Amygdala (tissue), 56 donors: ENCODE data around the gene HES1.
"Not testable (repeated sequence)": the region's sequence is repeated elsewhere in the genome, so short reads cannot be mapped to it uniquely, and the experiment has no call there.

Source experiments
- DNase-seq, 56 donors: peaks; one replicate each; lab custom pipeline; 2025; lab: John Stamatoyannopoulos, UW

Gene HES1, protein sequence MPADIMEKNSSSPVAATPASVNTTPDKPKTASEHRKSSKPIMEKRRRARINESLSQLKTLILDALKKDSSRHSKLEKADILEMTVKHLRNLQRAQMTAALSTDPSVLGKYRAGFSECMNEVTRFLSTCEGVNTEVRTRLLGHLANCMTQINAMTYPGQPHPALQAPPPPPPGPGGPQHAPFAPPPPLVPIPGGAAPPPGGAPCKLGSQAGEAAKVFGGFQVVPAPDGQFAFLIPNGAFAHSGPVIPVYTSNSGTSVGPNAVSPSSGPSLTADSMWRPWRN

DNA sequence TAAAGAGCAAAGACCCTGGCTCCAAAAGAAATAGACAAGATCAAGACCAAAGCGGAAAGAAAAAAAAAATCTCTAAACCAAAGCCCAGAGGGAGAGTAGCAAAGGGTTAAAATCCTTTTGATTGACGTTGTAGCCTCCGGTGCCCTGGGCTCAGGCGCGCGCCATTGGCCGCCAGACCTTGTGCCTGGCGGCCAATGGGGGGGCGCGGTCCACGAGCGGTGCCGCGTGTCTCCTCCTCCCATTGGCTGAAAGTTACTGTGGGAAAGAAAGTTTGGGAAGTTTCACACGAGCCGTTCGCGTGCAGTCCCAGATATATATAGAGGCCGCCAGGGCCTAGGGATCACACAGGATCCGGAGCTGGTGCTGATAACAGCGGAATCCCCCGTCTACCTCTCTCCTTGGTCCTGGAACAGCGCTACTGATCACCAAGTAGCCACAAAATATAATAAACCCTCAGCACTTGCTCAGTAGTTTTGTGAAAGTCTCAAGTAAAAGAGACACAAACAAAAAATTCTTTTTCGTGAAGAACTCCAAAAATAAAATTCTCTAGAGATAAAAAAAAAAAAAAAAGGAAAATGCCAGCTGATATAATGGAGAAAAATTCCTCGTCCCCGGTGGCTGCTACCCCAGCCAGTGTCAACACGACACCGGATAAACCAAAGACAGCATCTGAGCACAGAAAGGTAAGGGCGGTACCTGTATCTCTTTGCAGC, at the start of gene HES1:
Gene HES1 (plus strand): TSS at position 343 of the 713 bp plus-strand sequence. CDS start 233 bp downstream, at position 576.
- peak in 51 of 56 donors; percentile 24 to 86 (median 66) for DNase-seq

DNA sequence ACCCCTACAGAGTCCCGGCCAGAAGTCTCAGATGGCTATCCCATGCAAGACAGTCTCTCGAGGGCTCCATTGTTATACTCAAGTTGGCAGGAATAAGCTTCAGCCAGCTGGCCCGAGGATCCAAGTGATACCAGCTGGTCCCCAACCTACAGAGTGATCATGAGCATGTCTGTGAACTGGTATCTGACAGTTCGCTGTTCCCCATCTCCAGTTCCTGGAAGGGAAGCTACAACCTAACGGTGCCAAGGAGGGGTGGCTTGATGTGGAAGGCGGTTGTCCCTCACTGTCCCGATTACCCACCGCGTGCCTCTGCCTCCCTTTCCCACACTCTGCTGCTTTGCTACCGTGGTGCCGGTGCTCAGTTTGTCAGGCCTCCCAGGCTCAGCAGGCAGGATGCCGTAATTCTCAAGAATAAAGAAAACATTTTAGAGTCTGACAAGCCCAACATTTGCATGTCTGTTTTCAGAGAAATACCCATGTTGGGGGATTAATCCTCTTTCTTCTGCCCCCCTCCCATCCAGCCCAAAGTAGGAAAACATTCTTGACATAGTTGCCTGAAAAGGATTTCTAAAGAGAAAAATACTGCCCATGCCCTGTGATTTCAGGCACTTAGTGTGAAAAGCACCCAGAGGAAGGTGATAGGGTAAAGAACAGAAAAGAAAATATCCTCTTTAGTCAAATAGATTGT, 49.4 kb upstream of the HES1 start:
- no peak for DNase-seq

DNA sequence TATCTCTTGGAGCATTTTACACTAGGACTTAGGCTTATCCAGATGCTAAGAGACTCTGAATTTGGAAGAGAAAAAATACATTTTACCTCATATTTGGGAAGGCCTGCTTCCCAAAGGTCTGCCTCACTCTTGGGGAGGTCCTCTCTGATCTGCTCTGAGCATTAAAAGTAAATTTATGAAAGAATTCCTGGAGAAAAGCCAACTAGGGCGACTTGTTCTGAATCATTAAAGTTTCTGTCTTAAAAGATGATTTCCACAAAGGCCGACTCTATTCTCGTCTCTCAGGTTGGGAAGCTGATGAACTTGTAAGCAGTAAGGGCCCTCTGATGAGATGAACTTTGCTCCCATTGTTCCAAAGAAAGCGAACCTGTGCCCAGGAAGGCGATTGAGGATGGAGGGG, 48.7 kb upstream of the HES1 start:
- DNase-seq, result no peak

DNA sequence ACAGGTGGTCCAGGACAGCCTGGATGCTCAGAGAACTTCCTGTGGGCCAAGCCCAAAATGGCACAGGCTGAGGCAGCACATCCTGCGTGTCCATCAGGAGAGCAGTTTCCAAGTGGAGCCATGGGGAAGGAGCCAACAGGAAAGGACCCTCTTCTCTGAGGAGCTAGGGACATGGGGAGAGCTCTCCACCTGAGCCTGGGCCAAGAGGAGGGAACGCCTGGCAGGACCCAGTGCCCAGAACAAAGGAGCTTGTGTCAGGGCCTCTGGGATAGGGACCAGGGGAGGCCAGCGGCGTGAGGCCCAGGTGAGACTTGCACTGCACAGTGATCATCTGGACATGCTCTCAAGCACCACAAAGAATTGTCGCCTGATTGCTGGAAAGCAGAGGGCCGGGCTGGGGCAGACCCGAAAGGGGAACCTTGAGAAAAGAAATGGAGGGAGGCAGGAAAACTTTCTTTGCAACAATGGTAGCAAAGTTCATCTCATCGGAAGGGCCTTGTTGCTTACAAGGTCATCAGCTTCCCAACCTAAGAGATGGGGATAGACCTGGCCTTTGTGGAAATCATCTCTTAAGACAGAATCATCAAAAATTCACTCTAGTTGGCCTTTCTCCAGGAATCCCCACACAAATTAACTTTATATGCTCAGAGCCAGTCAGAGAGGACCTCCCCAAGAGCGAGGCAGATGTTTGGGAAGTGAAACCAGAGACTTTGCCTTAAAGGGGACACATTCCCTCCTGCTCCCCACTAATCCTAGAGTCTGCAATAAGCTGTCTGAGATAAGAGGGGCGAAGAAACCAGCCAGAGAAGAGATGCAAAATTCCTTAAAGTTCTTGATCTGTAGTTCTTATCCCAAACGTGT, 47.7 kb upstream of the HES1 start:
- peak in 1 of 56 donors; percentile 10 for DNase-seq

DNA sequence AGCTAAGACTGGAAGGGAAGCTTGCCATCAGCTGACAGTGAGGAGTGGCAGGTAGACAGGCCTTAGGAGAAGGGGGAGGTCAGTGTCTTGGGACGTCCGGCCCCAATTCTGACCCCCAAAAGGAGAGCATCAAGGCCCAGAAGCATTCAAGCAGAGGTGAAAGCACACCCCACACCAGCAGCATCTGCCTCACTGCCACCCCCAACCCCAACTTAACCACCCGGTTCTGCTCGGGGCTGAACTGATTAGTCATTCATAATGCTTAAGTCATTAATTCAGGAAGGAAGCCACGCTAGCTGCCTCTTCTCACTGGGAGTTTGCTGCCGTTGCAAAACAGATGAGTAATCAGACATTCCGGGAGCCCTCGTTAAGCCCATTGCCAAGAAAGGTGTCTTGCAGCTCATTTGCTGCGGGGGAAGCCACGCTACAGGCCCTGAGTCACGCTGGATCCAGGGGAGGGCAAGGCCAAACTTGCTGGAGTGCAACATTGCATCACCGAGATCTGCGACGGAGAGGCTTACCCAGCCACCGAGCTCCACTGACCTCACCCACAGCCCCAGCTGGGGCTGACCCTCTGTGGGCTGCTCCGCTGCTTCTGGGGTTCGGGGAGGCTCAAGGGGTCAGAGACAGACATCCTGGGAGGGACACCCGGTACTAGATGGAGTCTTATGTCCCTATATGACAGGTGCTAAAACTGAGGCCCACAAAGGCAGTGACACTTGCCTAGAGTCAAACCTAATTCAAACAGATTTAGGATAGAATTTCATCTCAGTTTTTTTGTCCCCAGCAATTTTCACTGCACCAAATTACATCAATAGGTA, 46.4 kb upstream of the HES1 start:
- peak in 12 of 56 donors; percentile 10 to 66 (median 30) for DNase-seq

DNA sequence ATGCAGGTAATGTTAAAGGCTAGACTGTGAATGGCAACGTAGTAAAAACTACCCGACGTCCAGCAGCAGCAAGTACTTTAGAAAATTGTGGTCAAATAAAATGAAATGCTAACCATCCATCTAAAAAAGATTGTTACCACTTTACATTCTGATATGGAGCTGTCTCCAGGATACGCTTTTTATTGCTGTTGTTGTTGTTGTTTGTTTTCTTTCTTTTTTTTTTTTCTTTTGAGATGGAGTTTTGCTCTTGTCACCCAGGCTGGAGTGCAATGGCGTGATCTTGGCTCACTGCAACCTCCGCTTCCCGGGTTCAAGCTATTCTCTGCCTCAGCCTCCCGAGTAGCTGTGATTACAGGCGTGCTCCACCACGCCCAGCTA, 45.8 kb upstream of the HES1 start:
- not testable (repeated sequence) for DNase-seq

DNA sequence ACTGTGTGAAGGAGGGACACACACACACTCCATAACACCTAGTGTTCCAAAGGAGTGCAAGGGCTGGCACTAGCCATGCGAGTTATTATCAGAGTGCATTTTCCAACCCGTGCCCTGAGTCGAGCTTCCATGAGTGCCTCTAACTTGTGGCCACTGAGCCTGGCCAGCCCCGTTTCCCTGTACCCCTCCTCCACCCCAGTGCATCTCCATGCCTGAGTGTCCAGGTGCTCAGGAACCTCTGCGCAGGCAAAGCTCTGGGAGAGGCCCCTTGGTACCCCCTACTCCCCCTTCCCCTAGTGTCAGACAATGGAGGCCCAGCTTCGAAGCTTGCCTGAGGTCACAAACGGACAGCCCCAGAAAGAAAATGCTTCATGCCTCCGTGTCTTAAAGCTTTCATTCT, 45.2 kb upstream of the HES1 start:
- DNase-seq, result no peak

DNA sequence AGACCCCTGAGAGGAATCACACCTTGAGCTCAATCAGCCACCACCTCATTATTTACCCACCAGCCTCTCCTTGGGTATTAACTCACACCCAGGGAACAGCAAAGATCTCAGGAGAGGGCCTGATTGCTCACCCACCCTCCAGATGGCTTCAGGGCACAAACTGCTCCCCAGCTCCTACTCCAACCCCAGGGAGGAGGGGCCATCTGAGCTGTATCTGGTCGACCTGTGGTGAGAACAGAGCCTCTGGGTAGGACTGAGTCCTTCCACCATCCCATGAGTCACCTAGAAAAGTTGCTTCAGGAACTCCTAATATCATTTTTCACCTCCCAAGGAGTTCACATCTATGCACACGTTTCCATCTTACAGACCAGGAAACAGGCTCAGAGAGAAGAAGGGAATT, 44.8 kb upstream of the HES1 start:
- DNase-seq, result no peak

DNA sequence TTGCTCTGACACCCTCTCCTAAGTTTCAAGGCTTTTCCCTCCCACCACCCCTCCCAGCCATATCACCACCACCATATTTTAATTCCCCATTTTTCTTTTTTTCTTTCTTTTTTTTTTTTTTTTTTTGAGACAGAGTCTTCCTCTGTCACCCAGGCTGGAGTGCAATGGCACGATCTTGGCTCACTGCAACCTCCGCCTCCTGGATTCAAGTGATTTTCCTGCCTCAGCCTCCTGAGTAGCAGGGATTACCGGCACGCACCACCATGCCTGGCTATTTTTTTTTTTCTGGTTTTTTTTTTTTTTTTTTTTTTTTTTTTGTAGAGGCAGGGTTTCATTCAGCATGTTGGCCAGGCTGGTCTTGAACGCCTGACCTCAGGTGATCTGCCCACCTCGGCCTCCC, 44.1 kb upstream of the HES1 start:
- DNase-seq, result not testable (repeated sequence)

DNA sequence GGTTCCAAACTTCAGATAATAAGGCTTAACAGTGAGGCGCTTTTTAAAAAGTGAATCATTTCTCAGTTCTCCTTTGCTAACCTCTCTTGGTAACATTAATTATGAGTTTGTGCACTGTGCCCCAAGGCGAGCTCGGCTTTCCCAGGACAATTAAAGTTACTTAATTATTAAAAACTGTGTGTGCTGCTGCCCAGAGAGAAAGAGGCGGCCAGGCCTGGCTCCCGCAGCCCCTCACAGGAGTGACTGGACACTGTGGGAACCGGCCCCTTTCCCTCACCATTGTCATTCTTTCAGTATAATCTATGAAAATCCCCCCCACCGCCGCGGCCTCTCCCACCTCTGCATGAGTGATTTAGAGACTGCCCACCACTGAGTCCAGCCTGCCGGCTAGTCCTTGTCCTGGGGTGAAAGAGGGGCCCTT, 43.1 kb upstream of the HES1 start:
- no peak for DNase-seq

DNA sequence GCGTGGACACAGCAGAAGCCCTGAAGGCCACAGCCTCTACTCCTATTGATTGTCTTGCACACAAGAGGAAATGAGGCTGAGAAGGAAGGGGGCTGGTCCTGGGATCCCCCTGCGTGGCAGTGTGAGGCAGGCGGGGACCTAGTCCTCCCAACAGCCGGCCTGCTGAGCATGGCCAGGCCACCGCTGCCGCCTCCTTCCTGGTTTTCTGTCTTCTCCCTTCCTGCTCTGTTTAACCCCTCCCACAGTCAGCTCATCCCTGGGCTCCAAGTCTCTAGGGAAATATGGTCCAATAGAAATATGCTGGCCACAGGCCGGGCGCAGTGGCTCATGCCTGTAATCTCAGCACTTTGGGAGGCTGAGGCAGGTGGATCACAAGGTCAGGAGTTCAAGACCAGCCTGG, 42.1 kb upstream of the HES1 start:
- no peak for DNase-seq

DNA sequence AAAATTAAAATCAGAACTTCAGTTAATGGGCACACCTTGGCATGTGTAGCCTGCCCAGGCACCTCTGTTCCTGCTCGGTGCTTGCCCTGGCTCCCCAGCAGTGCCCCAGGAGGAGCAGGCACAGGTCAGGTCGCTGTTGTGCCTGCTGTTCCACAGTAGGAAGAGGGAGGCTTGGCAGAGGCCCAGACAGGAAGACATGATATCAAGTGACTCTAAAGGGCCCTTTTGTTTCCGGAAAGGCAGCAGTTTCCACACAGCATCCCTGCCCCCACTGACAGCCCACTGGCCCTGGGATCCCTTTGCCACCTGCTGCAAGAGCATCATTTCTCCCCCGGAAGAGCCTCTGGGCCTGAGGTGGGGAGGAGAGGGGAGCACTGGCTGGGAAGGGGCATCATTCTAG, 40.5 kb upstream of the HES1 start:
- peak in 4 of 56 donors; percentile 14 to 30 (median 26) for DNase-seq

DNA sequence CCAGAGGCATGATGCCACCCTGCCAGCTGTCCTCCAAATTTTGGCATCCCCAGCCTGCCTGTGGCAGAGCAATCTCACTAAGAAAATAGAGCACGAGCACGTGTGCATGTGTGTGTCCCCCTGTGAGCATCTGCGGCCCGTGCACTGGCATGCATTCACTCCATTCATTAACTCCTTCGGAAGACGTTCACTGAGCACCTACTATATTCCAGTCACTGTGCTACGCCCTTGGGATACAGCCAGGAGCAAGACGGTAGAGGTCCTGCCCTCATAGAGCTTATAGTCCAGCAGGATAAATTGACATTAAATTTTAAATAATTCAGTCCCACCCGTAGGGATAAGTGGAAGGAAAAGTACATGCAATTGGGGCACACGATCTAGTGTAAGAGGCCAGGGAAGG, 40.0 kb upstream of the HES1 start:
- DNase-seq, result no peak

DNA sequence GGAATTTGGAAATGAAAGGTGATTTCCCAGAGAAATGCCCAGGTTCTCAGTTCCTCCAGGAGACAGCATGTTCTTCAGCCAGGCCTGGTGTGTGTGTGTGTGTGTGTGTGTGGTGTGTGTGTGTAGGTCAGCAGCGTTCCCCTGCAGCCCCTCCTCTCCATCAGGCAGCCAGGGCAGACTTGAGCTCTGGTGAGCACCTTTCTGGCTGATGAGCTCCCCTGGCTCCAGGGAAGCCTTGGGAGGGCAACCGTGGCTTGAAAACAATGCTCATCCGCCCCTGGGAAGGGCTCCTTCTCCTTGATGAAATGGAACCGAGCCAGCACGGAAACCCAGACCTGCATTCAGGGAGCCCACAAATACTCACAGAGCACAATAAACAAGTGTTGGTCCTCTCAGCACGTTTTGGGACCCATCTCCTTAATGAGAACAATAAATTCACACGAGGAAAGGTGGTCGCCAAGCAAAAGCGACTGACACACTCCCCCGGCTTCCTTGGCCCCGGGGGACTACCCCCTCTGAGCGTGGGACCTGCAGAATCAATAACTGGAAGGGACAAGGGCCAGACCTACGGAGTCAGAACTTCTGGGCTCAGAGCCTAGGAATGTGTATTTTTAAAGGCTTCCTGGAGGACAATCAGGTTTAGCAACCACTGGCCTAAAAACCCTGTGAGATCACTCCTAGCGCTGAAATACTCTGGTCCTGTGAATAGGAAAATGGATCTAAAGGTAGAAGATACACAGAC, 38.6 kb upstream of the HES1 start:
- no peak for DNase-seq

DNA sequence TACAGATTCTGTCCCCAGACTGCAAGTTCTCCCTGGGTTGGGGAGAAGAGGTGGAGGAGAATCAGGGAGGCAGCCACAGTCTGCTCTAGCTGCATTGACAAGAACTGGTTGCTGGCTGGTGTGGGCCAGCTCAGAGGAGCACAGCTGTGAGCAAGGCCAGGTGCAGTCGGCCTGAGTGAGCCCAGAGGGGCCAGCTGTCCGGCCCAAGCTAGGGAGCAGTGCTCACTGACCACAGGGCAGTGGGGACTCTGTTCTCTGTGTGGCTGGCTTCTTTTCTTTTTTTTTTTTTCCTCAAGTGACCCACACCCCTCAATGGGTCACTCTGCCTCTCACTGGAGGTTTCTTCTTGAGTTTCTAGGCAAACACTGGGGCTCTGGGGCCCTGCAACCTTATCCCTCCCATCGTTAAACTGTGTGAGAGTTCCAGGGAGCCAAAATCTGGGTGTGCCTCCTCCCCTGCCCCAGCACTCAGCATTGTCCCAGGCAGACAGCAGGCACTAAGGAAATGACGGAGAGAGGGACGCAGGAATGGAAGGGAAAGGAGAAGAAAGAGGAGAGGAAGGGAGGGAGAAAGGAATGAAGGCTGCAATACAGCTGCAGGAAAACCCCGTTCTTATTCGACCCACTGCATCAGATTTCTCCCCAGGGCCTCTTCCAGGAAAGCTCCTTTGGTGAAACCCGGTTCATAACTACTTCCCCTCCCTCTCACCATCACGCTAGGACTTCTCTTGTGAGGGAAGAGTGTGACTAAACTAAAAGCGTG, 37.7 kb upstream of the HES1 start:
- DNase-seq, result no peak

DNA sequence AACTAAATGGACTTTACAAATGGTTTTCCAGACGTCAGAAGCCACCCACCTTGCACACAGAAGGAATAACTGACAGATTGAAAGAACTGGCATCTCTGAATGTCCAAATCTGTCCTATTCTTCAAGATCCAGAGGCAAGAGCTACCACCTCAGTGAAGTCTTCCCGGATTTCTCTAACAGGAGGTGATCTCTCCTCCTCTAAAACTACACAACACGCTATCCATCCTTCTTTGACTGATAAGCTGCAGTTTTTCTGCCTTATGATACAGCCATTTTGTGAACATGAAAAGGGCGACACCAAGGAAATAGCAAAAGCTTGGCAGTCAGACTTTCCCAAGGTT, 37.1 kb upstream of the HES1 start:
- no peak for DNase-seq

DNA sequence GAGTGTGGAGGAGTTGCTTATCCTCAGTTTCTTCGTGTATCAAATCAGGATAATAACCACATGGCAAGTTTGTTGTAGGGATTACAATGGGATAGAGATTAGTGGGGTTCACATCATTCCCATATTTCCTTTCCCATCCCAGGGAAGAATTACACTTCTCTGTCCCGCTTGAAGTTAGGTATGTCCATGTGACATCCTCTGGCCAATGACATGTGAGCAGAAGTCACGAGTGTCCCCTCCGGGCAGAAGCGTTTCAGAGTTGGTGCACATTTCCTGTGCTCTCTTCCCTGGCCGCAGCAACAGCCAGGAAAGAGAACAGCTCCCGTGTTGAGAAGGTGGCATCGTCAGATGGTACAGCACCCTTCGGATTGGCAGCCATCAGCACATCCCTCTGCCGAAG, 36.7 kb upstream of the HES1 start:
- no peak for DNase-seq

DNA sequence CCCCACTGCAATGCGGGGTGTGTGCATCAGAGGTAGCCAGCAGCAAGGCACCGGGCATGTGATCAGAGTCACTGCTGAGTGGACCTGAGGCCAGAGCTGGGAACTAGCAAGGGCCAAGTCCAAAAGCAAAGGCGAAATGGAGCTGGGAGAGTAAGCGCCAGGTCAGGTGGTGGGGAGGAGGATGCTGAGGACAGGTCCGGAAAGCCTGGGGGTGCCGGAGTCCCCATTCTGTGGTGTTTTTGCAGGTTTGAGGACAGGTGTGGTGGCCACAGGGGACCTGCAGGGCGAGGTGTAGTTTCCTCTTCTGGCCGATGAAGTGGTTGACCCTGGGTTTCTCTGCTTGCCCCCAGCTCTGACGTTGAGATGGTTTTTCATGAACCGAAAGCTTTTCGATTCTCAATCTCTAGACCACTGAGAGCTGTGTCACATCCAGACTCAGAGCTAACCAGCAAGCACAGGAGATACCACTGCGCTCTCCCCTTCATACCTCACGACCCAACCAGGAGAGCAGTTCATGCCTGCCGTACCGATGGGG, 35.0 kb upstream of the HES1 start:
- no peak for DNase-seq
